ENCODE measurements around the gene PIK3CG. TPM values are rescaled to one million over a fixed set of nuclear protein-coding genes. Genes with fewer than 3 reads are reported as not detected.

The PIK3CG gene
- total and polyA plus RNA-seq, 11 donors = 0.15 to 11.0 (median 1.6) TPM

DNA sequence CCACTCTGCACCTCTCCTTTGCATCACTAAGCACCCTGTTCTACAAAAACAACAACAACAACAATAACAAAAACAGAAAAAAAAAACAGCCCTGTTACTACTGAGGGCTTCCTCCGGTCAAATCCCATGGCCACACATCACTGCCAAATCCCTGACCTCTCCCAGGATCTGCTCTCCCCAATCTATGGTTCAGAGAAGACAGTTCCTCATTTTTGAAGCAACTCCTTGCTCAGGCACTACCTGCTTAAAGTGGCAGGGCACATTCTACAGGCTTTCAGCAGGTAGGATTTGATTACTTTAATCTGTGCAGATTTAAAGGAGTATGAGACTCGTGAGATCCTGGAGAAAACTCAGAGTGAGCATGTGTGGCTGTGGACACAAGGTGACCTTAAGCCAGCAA lies 46.9 kb downstream of the PIK3CG start:
- intact Hi-C loops (cut with DNase I) = loop anchor here in 1 of 10 donors (10.0 kb wide), 1 partner anchor 107 kb away; no protein-coding TSS in a partner anchor
- WGBS, 4 donors = 54 to 69% (median 61%) methylated on average over 2 of the region's 2 CpGs
- no peak for ATAC-seq

DNA sequence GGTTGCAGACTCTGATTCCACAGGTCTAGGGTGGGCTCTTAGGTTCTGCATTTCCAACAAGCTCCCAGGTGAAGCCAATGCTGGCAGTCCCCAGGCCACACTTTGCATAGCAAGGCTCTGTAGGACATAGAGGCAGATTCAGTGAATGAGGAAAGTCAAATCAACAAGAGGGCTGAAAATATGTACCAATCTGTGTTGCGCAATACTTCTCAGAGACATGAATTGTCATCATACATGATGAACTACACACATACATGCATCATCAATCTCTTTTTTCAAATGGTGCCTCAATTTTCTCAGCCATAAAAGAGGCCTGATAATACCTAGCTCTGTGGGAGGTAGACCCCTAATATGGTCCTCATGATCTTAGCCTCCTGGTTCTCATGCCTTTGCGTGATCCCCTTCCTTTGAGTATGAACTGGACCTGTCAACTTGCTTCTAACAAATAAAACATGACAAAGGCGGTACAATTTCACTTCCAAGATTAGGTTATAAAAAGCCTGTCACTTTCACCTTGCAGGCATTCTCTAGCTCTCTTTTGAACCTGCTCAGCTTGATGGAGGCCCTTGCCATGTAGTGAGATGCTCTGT lies 49.0 kb downstream of the PIK3CG start:
- H3K4me3 ChIP-seq = no peak overlapping the region
- H3K36me3 ChIP-seq = no peaks in the 10 kb centered on the region
- H3K27ac ChIP-seq = no peak overlapping the region
- no peak for DNase-seq
- peaks cover 0 to 3% (median 0%) of the 10 kb centered on the region in 12 donors for H3K4me1 ChIP-seq
- no peak for ATAC-seq
- no peaks in the 10 kb centered on the region for H3K27me3 ChIP-seq
- no peaks in the 10 kb centered on the region for H3K9me3 ChIP-seq
- 95 to 100% (median 98%) methylated on average over 3 of the region's 3 CpGs for WGBS, 4 donors
- TF ChIP-seq, protein P1, sequence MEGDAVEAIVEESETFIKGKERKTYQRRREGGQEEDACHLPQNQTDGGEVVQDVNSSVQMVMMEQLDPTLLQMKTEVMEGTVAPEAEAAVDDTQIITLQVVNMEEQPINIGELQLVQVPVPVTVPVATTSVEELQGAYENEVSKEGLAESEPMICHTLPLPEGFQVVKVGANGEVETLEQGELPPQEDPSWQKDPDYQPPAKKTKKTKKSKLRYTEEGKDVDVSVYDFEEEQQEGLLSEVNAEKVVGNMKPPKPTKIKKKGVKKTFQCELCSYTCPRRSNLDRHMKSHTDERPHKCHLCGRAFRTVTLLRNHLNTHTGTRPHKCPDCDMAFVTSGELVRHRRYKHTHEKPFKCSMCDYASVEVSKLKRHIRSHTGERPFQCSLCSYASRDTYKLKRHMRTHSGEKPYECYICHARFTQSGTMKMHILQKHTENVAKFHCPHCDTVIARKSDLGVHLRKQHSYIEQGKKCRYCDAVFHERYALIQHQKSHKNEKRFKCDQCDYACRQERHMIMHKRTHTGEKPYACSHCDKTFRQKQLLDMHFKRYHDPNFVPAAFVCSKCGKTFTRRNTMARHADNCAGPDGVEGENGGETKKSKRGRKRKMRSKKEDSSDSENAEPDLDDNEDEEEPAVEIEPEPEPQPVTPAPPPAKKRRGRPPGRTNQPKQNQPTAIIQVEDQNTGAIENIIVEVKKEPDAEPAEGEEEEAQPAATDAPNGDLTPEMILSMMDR (IDR thresholded peaks at IDR 0.05) = no peak
- TF ChIP-seq POLR2A (IDR thresholded peaks at IDR 0.05) = no peak
- intact Hi-C loops (cut with DNase I) = loop anchor here in 1 of 10 donors (10.0 kb wide), 1 partner anchor 109 kb away; no protein-coding TSS in a partner anchor

More for the DNA sequence above, 46.9 kb downstream of the PIK3CG start:
- no peak overlapping the region for H3K27ac ChIP-seq
- no peaks in the 10 kb centered on the region for H3K9me3 ChIP-seq
- H3K27me3 ChIP-seq = no peaks in the 10 kb centered on the region
- no peak for DNase-seq
- H3K4me3 ChIP-seq = no peak overlapping the region
- TF ChIP-seq POLR2A (IDR thresholded peaks at IDR 0.05) = no peak
- TF ChIP-seq, protein P1 (IDR thresholded peaks at IDR 0.05) = no peak
- H3K36me3 ChIP-seq = peaks cover 0 to 7% (median 0%) of the 10 kb centered on the region in 9 donors
- H3K4me1 ChIP-seq = peaks cover 0 to 3% (median 0%) of the 10 kb centered on the region in 12 donors

DNA sequence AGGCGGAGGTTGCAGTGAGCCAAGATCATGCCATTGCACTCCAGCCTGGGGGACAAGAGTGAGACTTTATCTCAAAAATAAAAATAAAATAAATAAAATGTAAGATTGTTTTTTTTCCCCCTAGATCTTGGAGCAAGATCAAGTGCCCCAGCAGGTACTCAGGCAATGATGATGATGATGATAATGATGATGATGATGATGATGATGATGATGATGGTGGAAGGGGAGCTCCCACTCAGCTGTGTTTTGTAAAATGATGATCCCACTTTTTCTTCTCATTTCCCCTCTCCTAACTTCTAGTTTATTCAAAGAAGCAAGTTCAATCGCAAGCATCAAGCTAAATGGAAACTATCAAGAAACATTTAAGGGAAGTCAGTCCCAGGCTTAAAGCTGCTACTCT lies 50.3 kb downstream of the PIK3CG start:
- no peaks in the 10 kb centered on the region for H3K27me3 ChIP-seq
- intact Hi-C loops (cut with DNase I) = loop anchor here in 1 of 10 donors (10.0 kb wide), 1 partner anchor 111 kb away; no protein-coding TSS in a partner anchor
- DNase-seq = no peak
- peaks cover 0 to 3% (median 0%) of the 10 kb centered on the region in 12 donors for H3K4me1 ChIP-seq
- no peak overlapping the region for H3K4me3 ChIP-seq
- TF ChIP-seq, protein P1 (IDR thresholded peaks at IDR 0.05) = no peak
- TF ChIP-seq POLR2A (IDR thresholded peaks at IDR 0.05) = no peak
- ATAC-seq = no peak
- H3K36me3 ChIP-seq = no peaks in the 10 kb centered on the region
- no peak overlapping the region for H3K27ac ChIP-seq
- peaks cover 0 to 7% (median 0%) of the 10 kb centered on the region in 12 donors for H3K9me3 ChIP-seq
- 76 to 95% (median 86%) methylated on average over 2 of the region's 2 CpGs for WGBS, 4 donors

DNA sequence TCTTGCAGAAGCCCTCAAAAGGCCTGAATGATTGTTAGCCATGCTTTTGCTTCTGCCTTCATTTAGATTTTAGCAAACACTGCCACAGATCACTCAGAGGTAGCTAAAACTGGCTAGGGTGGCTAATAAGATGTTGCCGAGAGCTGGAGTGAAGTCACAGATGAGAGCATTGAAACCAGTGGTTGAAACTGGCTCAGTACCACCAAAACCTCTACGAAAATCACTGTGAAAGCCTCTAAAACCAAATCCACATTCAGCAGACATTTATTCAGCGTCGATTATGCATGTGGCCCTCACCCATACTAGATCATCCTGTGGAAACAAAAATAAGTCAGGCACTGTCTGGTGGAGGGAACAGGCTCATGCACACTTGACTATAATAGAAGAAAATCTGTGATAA lies 50.8 kb downstream of the PIK3CG start:
- Histone ChIP-seq H3K9me3 (peaks cover 0 to 12% (median 0%) of the 10 kb centered on the region in 12 donors), H3K27me3 (no peaks in the 10 kb centered on the region), H3K27ac (no peak overlapping the region), H3K36me3 (no peaks in the 10 kb centered on the region), H3K4me1 (peaks cover 0 to 3% (median 0%) of the 10 kb centered on the region in 12 donors), H3K4me3 (no peak overlapping the region)
- TF ChIP-seq, protein P1 (IDR thresholded peaks at IDR 0.05) = no peak
- no peak for TF ChIP-seq POLR2A (IDR thresholded peaks at IDR 0.05)
- intact Hi-C loops (cut with DNase I) = loop anchor here in 1 of 10 donors (10.0 kb wide), 1 partner anchor 111 kb away; no protein-coding TSS in a partner anchor
- no peak for DNase-seq
- 87 to 91% (median 88%) methylated on average over 4 of the region's 4 CpGs for WGBS, 4 donors
- ATAC-seq = no peak
